Measurements from ENCODE around the gene PPM1L.

PPM1L gene

GRCh38 chr3:161067335-161067734 lies 311.3 kb downstream of the PPM1L start:
- no peak for DNase-seq (ENCODE audit: low spot score)
- TF ChIP-seq, protein P1, sequence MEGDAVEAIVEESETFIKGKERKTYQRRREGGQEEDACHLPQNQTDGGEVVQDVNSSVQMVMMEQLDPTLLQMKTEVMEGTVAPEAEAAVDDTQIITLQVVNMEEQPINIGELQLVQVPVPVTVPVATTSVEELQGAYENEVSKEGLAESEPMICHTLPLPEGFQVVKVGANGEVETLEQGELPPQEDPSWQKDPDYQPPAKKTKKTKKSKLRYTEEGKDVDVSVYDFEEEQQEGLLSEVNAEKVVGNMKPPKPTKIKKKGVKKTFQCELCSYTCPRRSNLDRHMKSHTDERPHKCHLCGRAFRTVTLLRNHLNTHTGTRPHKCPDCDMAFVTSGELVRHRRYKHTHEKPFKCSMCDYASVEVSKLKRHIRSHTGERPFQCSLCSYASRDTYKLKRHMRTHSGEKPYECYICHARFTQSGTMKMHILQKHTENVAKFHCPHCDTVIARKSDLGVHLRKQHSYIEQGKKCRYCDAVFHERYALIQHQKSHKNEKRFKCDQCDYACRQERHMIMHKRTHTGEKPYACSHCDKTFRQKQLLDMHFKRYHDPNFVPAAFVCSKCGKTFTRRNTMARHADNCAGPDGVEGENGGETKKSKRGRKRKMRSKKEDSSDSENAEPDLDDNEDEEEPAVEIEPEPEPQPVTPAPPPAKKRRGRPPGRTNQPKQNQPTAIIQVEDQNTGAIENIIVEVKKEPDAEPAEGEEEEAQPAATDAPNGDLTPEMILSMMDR (IDR thresholded peaks at IDR 0.05; ENCODE audit: extremely low read depth, insufficient read depth, missing control alignments), result no peak
- in situ Hi-C loops (cut with MboI; ENCODE audit: low pct_unique_long_range_greater_than_20kb, low sequenced_read_pairs, unreplicated experiment), result no loop called here

- TF ChIP-seq, protein P1 (IDR thresholded peaks at IDR 0.05; ENCODE audit: extremely low read depth, insufficient read depth, missing control alignments), result no peak
- in situ Hi-C loops (cut with MboI; ENCODE audit: low pct_unique_long_range_greater_than_20kb, low sequenced_read_pairs, unreplicated experiment), result no loop called here
- peak; percentile 64 for DNase-seq (ENCODE audit: low spot score)
Measured at GRCh38 chr3:161069511-161070251, 313.6 kb downstream of the PPM1L start.

GRCh38 chr3:161070252-161070930 lies 314.4 kb downstream of the PPM1L start:
- in situ Hi-C loops (cut with MboI; ENCODE audit: low pct_unique_long_range_greater_than_20kb, low sequenced_read_pairs, unreplicated experiment), result no loop called here
- no peak for DNase-seq (ENCODE audit: low spot score)
- TF ChIP-seq, protein P1 (IDR thresholded peaks at IDR 0.05; ENCODE audit: extremely low read depth, insufficient read depth, missing control alignments), result no peak

GRCh38 chr3:161070980-161071663 lies 315.1 kb downstream of the PPM1L start:
- TF ChIP-seq, protein P1 (IDR thresholded peaks at IDR 0.05; ENCODE audit: extremely low read depth, insufficient read depth, missing control alignments), result no peak
- no peak for DNase-seq (ENCODE audit: low spot score)
- in situ Hi-C loops (cut with MboI; ENCODE audit: low pct_unique_long_range_greater_than_20kb, low sequenced_read_pairs, unreplicated experiment), result no loop called here

- in situ Hi-C loops (cut with MboI; ENCODE audit: low pct_unique_long_range_greater_than_20kb, low sequenced_read_pairs, unreplicated experiment), result no loop called here
- no peak for DNase-seq (ENCODE audit: low spot score)
- TF ChIP-seq, protein P1 (IDR thresholded peaks at IDR 0.05; ENCODE audit: extremely low read depth, insufficient read depth, missing control alignments), result no peak
Measured at GRCh38 chr3:161072211-161072621, 316.2 kb downstream of the PPM1L start.

- in situ Hi-C loops (cut with MboI; ENCODE audit: low pct_unique_long_range_greater_than_20kb, low sequenced_read_pairs, unreplicated experiment), result no loop called here
- no peak for DNase-seq (ENCODE audit: low spot score)
- TF ChIP-seq, protein P1 (IDR thresholded peaks at IDR 0.05; ENCODE audit: extremely low read depth, insufficient read depth, missing control alignments), result no peak
Measured at GRCh38 chr3:161072751-161073150, 316.7 kb downstream of the PPM1L start.
